Esophagus muscularis mucosa (tissue), 4 donors: Measurements from ENCODE around the gene GGT7. TPM values are rescaled to one million over a fixed set of nuclear protein-coding genes. Genes with fewer than 3 reads are reported as not detected.
"Not testable (repeated sequence)": the region's sequence is repeated elsewhere in the genome, so short reads cannot be mapped to it uniquely, and the experiment has no call there.

Experiments
- DNase-seq: peaks from one replicate; pipeline ENCODE4 v3.0.0-alpha.2; 2017; ENCODE audit errors: extremely low spot score
- H3K27ac ChIP-seq, 4 donors: fragments of 200-600 bp; sonication (generic); replicated peaks in 1 of 4; 1 replicate in 3 of 4; 2 replicates in 1 of 4; pipeline ENCODE4 v1.5.1; 2016 to 2019; ENCODE audit warnings: mild to moderate bottlenecking in 1 of 4
- H3K27me3 ChIP-seq, 4 donors: fragments of 200-600 bp; sonication (generic); one replicate each; pipeline versions ENCODE4 v1.5.1 to v1.6.0; 2016 to 2019
- H3K36me3 ChIP-seq, 4 donors: fragments of 200-600 bp; sonication (generic); one replicate each; pipeline ENCODE4 v1.5.1; 2016 to 2019
- H3K4me1 ChIP-seq, 4 donors: fragments of 200-600 bp; sonication (generic); one replicate each; pipeline ENCODE4 v1.5.1; 2016 to 2019
- H3K4me3 ChIP-seq, 4 donors: fragments of 200-600 bp; sonication (generic); 1 replicate in 2 of 4; 2 replicates in 2 of 4; pipeline ENCODE4 v1.5.1; 2016 to 2019; ENCODE audit warnings: mild to moderate bottlenecking in 4 of 4, moderate library complexity in 1 of 4
- H3K9me3 ChIP-seq, 4 donors: fragments of 200-600 bp; sonication (generic); 1 replicate in 3 of 4; 2 replicates in 1 of 4; pipeline ENCODE4 v1.5.1; 2016 to 2019
- EP300 ChIP-seq: sonication (generic); formaldehyde crosslinking; IDR thresholded peaks from one replicate; pipeline ENCODE4 v1.6.1; 2017; ENCODE audit warnings: antibody characterized with exemption
- POLR2A ChIP-seq: fragments of 450-650 bp; IDR thresholded peaks from one replicate; pipeline ENCODE4 v1.6.1; 2017; ENCODE audit warnings: antibody characterized with exemption, moderate library complexity, mild to moderate bottlenecking, low read depth
- POLR2AphosphoS5 ChIP-seq, 2 donors: sonication (generic); formaldehyde crosslinking; IDR thresholded peaks; one replicate each; pipeline ENCODE4 v1.6.1; 2017; ENCODE audit warnings: antibody characterized with exemption in 2 of 2
- WGBS: methylation state at CpG from one replicate; pipeline ENCODE4 v1.1.5; 2018; 5-methylcytosine and 5-hydroxymethylcytosine counted together
- intact Hi-C: fragments of 100-400 bp; cut with DNase I; formaldehyde crosslinking; loops from one replicate; pipeline ENCODE4 v1.15.1; 2023
- total RNA-seq, 4 donors: library from RNA; depleted of rRNA; stranded (reverse); fragments of >200 nt; gene quantifications; one replicate each; pipeline versions ENCODE4 v1.1.0 to v1.2.1, GENCODE V29; 2016
- TF ChIP-seq, protein P1 (sequence below), 3 experiments: fragments of 200-600 bp in 2 of 3; fragments of 450-650 bp in 1 of 3; sonication (generic) in 2 of 3; IDR thresholded peaks; one replicate each; pipeline ENCODE4 v1.5.1; 2017 to 2019; ENCODE audit warnings: antibody characterized with exemption in 3 of 3, mild to moderate bottlenecking in 2 of 3, moderate library complexity in 1 of 3

Gene GGT7
- total RNA-seq, 4 donors from 2014 or later, result 7.6 to 11.9 (median 9.4) TPM

- Histone ChIP-seq H3K27ac (no peak overlapping the region), H3K9me3 (no peaks in the 10 kb centered on the region), H3K36me3 (no peaks in the 10 kb centered on the region), H3K4me1 (peaks cover 9 to 37% (median 25%) of the 10 kb centered on the region in 4 donors), H3K4me3 (no peak overlapping the region), H3K27me3 (no peaks in the 10 kb centered on the region)
- 97% methylated on average over 5 of the region's 5 CpGs for WGBS
- intact Hi-C loops, result no loop called here
- DNase-seq, result no peak
- TF ChIP-seq POLR2AphosphoS5 (IDR thresholded peaks at IDR 0.05), result no peak
- TF ChIP-seq POLR2A, result no peak
- TF ChIP-seq, protein P1, sequence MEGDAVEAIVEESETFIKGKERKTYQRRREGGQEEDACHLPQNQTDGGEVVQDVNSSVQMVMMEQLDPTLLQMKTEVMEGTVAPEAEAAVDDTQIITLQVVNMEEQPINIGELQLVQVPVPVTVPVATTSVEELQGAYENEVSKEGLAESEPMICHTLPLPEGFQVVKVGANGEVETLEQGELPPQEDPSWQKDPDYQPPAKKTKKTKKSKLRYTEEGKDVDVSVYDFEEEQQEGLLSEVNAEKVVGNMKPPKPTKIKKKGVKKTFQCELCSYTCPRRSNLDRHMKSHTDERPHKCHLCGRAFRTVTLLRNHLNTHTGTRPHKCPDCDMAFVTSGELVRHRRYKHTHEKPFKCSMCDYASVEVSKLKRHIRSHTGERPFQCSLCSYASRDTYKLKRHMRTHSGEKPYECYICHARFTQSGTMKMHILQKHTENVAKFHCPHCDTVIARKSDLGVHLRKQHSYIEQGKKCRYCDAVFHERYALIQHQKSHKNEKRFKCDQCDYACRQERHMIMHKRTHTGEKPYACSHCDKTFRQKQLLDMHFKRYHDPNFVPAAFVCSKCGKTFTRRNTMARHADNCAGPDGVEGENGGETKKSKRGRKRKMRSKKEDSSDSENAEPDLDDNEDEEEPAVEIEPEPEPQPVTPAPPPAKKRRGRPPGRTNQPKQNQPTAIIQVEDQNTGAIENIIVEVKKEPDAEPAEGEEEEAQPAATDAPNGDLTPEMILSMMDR (IDR thresholded peaks at IDR 0.05), result no peak
- no peak for TF ChIP-seq EP300
Observed at GRCh38 chr20:34808583-34808982, 64.1 kb downstream of the GGT7 start.

DNA sequence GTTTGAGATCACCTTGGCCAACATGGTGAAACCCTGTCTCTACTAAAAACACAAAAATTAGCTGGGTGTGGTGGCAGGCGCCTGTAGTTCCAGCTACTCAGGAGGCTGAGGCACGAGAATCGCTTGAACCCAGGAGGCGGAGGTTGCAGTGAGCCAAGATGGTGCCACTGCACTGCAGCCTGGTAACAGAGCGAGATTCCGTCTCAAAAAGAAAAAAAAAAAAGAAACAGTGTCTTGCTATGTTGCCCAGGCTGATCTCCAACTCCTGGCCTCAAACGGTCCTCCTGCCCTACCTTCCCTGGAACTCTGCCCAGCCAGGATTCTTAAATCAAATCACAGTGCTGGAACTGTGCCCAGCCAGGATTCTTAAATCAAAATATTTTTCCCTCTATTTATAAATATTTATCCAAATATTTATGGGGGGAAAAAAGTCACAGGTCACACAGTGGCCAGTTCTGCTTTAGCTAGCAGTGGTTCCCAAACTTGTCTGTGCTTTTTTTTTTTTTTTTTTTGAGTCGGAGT, 64.7 kb downstream of the GGT7 start:
- H3K27ac ChIP-seq, H3K27me3 ChIP-seq, intact Hi-C loops, H3K36me3 ChIP-seq, DNase-seq, H3K9me3 ChIP-seq, H3K4me3 ChIP-seq: not testable (repeated sequence)
- H3K4me1 ChIP-seq, result peaks cover 9 to 37% (median 25%) of the 10 kb centered on the region in 4 donors
- WGBS, result 80% methylated on average over 8 of the region's 8 CpGs

DNA sequence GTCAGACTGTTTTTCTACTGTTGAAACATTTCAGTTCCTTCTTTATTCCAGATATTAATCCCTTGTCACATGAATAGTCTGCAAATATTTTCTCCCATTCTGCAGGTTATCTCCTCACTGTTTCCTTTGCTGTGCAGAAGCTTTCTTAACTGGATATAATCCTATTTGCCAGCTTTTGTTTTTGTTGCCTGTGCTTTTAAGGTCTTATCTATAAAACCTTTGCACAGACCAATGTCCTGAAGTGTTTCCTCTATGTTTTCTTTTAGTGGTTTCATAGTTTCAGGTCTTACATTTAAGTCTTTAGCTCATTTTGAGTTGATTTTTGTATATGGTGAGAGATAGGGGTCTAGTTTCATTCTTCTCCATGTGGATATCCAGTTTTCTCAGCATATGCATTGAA, 66.4 kb downstream of the GGT7 start:
- TF ChIP-seq POLR2AphosphoS5 (IDR thresholded peaks at IDR 0.05) (no peak), POLR2A (no peak), EP300 (no peak)
- TF ChIP-seq, protein P1 (IDR thresholded peaks at IDR 0.05), result no peak
- no peaks in the 10 kb centered on the region for H3K36me3 ChIP-seq
- H3K27me3 ChIP-seq, result no peaks in the 10 kb centered on the region
- H3K4me1 ChIP-seq, result peaks cover 7 to 28% (median 12%) of the 10 kb centered on the region in 4 donors
- no peak overlapping the region for H3K4me3 ChIP-seq
- no peaks in the 10 kb centered on the region for H3K9me3 ChIP-seq
- H3K27ac ChIP-seq, result no peak overlapping the region
- intact Hi-C loops, result no loop called here
- DNase-seq, result no peak

DNA sequence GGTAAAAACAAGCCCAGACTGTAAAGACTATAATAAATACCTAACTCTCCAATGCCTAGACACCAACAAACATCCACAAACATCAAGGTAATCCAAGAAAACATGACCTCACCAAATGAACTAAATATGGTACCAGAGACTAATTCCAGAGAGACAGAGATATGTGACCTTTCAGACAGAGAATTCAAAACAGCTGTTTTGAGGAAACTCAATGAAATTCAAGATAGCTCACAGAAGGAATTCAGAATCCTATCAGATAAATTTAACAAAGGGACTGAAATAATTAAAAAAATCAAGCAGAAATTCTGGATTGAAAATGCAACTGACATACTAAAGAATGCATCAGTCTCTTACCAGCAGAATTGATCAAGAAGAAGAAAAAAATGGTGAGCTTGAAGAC, 73.8 kb downstream of the GGT7 start:
- Histone ChIP-seq H3K9me3 (no peaks in the 10 kb centered on the region), H3K4me1 (peaks cover 0 to 10% (median 6%) of the 10 kb centered on the region in 4 donors), H3K27me3 (no peaks in the 10 kb centered on the region), H3K4me3 (no peak overlapping the region), H3K36me3 (no peaks in the 10 kb centered on the region), H3K27ac (no peak overlapping the region)
- intact Hi-C loops, result no loop called here
- TF ChIP-seq EP300 (no peak), POLR2AphosphoS5 (IDR thresholded peaks at IDR 0.05) (no peak), POLR2A (no peak)
- TF ChIP-seq, protein P1 (IDR thresholded peaks at IDR 0.05), result no peak
- DNase-seq, result no peak

GRCh38 chr20:34798328-34798727, 74.3 kb downstream of the GGT7 start:
- H3K9me3 ChIP-seq, result no peaks in the 10 kb centered on the region
- no peak overlapping the region for H3K4me3 ChIP-seq
- H3K27ac ChIP-seq, result no peak overlapping the region
- no peak for TF ChIP-seq POLR2AphosphoS5 (IDR thresholded peaks at IDR 0.05)
- TF ChIP-seq EP300, result no peak
- no peak for TF ChIP-seq POLR2A
- TF ChIP-seq, protein P1 (IDR thresholded peaks at IDR 0.05), result no peak
- WGBS, result 55% methylated on average over 2 of the region's 3 CpGs
- DNase-seq, result no peak
- no peaks in the 10 kb centered on the region for H3K36me3 ChIP-seq
- H3K27me3 ChIP-seq, result no peaks in the 10 kb centered on the region
- intact Hi-C loops, result no loop called here
- H3K4me1 ChIP-seq, result peaks cover under 1 to 10% (median 6%) of the 10 kb centered on the region in 4 donors
